ENCODE measurements around the gene HSPH1. TPM values are rescaled to one million over a fixed set of nuclear protein-coding genes. Genes with fewer than 3 reads are reported as not detected.
A peak's percentile ranks its signal among the peaks of the same experiment; 100 is the strongest.

Gene HSPH1
- total RNA-seq, 1 donor from 2014 or later, result 112 TPM

DNA sequence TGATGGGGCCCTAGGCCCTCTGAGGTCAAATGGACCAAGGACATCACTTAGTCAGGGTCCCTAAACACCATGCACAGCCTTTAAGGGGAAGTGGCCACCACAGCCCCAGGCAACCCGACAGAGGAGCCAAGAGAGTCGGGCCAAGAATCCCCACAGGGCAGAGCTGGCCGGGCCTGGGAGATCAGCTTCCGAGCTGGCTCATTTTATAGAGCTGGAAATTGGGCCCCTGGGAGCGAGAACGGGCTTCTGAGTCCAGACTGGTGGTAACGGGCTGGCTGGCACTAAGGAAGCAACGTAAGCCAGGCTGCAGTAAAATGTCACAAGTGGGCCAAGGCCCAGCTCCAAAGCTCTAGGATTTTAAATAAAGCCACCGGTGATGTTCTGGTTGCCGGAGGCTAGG lies 51.1 kb downstream of the HSPH1 start:
- intact Hi-C loops (cut with micrococcal nuclease), result no loop called here
- TF ChIP-seq, protein P1, sequence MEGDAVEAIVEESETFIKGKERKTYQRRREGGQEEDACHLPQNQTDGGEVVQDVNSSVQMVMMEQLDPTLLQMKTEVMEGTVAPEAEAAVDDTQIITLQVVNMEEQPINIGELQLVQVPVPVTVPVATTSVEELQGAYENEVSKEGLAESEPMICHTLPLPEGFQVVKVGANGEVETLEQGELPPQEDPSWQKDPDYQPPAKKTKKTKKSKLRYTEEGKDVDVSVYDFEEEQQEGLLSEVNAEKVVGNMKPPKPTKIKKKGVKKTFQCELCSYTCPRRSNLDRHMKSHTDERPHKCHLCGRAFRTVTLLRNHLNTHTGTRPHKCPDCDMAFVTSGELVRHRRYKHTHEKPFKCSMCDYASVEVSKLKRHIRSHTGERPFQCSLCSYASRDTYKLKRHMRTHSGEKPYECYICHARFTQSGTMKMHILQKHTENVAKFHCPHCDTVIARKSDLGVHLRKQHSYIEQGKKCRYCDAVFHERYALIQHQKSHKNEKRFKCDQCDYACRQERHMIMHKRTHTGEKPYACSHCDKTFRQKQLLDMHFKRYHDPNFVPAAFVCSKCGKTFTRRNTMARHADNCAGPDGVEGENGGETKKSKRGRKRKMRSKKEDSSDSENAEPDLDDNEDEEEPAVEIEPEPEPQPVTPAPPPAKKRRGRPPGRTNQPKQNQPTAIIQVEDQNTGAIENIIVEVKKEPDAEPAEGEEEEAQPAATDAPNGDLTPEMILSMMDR (IDR thresholded peaks at IDR 0.05), result no peak
- Mint-ChIP-seq H3K36me3 (ENCODE audit: low read depth) (no peaks in the 10 kb centered on the region), H3K27me3 (peaks cover 18% of the 10 kb centered on the region), H3K9me3 (no peaks in the 10 kb centered on the region), H3K4me3 (no peak overlapping the region), H3K4me1 (no peaks in the 10 kb centered on the region), H3K27ac (no peak overlapping the region)
- DNase-seq (no peak), ATAC-seq (ENCODE audit: low read depth) (no peak)
- CTCF ChIA-PET, result no interaction called here
- POLR2A ChIA-PET, result no interaction called here

DNA sequence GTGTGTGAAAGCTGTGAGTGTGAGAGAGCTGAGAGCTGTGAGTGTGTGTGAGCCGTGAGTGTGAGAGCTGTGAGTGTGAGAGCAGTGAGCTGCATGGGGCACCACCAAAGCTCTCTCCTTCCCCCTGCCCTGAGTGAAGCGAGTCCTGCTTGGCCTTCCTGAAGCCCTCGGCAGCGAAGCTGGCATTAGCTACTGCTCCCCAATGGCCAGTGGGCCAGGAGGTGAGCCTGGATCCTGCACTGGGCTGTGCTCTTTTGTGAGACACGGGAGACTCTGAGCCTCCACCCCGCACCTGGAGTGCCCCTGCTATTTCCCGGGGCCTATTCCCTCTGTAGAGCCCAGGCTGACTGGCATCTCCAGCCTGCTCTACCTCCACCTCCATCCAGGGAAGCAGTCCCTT lies 51.5 kb downstream of the HSPH1 start:
- no peak overlapping the region for H3K4me3 Mint-ChIP-seq
- POLR2A ChIA-PET, result no interaction called here
- H3K27ac Mint-ChIP-seq, result no peak overlapping the region
- H3K27me3 Mint-ChIP-seq, result peaks cover 18% of the 10 kb centered on the region
- intact Hi-C loops (cut with micrococcal nuclease), result no loop called here
- H3K36me3 Mint-ChIP-seq (ENCODE audit: low read depth), result no peaks in the 10 kb centered on the region
- H3K4me1 Mint-ChIP-seq, result no peaks in the 10 kb centered on the region
- no peak for ATAC-seq (ENCODE audit: low read depth)
- H3K9me3 Mint-ChIP-seq, result no peaks in the 10 kb centered on the region
- DNase-seq, result no peak
- CTCF ChIA-PET, result no interaction called here
- TF ChIP-seq, protein P1 (IDR thresholded peaks at IDR 0.05), result no peak

DNA sequence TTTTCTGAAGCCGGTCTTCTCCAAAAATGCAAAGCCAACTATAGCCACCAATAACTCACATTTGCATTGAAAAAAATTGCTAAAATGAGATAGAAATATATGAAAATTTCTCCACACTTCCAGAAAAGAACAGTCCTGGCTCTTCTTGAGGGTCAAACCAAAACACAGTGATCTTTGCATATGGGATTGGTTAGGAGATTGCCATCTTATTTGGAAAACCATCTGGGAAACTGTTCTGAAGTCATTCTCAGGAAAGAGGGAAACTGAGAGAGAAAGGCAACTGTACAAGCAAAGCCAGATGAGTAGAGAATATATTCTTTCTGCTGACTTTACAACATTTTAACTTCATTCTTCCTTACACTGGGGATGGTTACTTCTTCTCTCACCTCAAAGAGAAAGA lies 54.6 kb downstream of the HSPH1 start:
- Mint-ChIP-seq H3K4me1 (no peaks in the 10 kb centered on the region), H3K9me3 (no peaks in the 10 kb centered on the region), H3K27me3 (peaks cover 15% of the 10 kb centered on the region), H3K27ac (no peak overlapping the region), H3K36me3 (ENCODE audit: low read depth) (no peaks in the 10 kb centered on the region), H3K4me3 (no peak overlapping the region)
- CTCF ChIA-PET, result no interaction called here
- TF ChIP-seq, protein P1 (IDR thresholded peaks at IDR 0.05), result no peak
- no peak for DNase-seq
- ATAC-seq (ENCODE audit: low read depth), result no peak
- POLR2A ChIA-PET, result no interaction called here
- intact Hi-C loops (cut with micrococcal nuclease), result no loop called here

DNA sequence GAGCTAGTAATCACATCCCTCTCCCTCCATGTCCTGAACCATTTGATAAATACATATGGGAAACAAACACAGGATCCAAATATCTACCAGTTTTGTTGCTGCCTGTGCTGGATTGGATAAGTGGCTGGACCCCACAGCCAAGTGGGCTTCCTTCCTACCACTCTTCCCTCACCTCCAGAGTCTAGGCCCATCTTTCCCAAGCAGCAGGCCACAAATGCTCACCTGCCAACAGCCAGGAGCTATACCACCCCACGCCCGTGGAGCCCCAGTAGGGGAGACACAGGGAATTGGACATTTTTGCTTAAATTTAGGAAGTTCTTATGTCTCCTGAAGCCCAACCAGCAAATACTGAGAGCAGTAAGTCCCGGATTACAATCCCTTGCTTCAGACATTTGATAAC lies 55.8 kb downstream of the HSPH1 start:
- TF ChIP-seq, protein P1 (IDR thresholded peaks at IDR 0.05), result no peak
- Mint-ChIP-seq H3K4me3 (no peak overlapping the region), H3K9me3 (no peaks in the 10 kb centered on the region), H3K27ac (peak overlapping the region; percentile 15), H3K27me3 (peaks cover 20% of the 10 kb centered on the region), H3K4me1 (no peaks in the 10 kb centered on the region), H3K36me3 (ENCODE audit: low read depth) (no peaks in the 10 kb centered on the region)
- intact Hi-C loops (cut with micrococcal nuclease), result no loop called here
- ChIA-PET CTCF (no interaction called here), POLR2A (interaction anchor here (0.7 kb wide), 1 partner anchor 30 kb away, joined by 5 read pairs; no protein-coding TSS in a partner anchor)
- DNase-seq (no peak), ATAC-seq (ENCODE audit: low read depth) (no peak)

DNA sequence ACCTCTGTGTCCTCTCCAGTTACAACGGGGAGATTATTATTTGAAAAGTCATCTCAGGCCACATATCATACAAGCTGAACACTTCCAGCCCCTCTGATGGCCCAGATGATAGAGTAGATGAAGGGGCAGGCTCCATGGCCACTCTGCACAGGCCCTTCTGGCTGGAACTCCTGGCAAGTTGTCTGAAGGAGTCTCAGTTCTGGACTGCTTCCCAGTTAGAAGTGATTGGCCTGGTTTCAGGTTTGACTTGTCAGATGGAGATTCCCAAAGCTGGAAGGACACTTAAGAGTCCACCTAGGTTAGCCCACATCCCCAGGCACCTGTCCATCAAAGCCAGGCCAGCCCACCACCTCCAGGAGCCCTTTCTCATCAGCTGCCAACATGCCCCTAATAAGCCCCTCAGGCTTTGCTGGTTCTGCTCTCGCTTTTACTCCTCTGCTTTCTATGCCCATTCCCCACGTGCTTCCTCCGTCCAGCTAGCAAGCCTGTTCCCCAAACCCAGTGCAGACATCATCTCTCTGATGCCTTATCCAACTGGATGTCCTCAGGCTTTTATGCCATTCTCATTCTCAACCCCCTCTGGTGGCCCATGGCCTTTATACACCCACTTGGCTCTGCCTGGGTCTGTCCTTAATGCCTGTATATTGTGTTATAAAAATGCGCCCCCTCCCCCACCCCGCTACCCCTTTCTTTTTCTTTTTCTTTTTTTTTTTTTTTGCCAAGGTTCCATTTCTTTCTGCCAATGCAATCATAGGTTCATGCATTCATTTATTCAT lies 56.5 kb downstream of the HSPH1 start:
- ChIA-PET POLR2A (interaction anchor here (0.7 kb wide), 1 partner anchor 30 kb away, joined by 5 read pairs; no protein-coding TSS in a partner anchor), CTCF (no interaction called here)
- Mint-ChIP-seq H3K27me3 (peaks cover 24% of the 10 kb centered on the region), H3K36me3 (ENCODE audit: low read depth) (no peaks in the 10 kb centered on the region), H3K27ac (no peak overlapping the region), H3K9me3 (no peaks in the 10 kb centered on the region), H3K4me3 (no peak overlapping the region), H3K4me1 (no peaks in the 10 kb centered on the region)
- TF ChIP-seq, protein P1 (IDR thresholded peaks at IDR 0.05), result no peak
- intact Hi-C loops (cut with micrococcal nuclease), result no loop called here
- no peak for ATAC-seq (ENCODE audit: low read depth)
- no peak for DNase-seq
